K562 treated with DMSO at 1 percent for 12 hours (cell line): Measurements from ENCODE around the gene FAH. TPM values are rescaled to one million over a fixed set of nuclear protein-coding genes. Genes with fewer than 3 reads are reported as not detected.

ENCODE experiments used
- total RNA-seq: library from RNA; unstranded; fragments of 300-600 nt; gene quantifications from 2 replicates; pipeline ENCODE4 v1.2.3, GENCODE V29; 2022; ENCODE audit not compliant: insufficient read depth

The FAH gene
- total RNA-seq = 84.4 and 91.3 TPM in 2 replicates

DNA sequence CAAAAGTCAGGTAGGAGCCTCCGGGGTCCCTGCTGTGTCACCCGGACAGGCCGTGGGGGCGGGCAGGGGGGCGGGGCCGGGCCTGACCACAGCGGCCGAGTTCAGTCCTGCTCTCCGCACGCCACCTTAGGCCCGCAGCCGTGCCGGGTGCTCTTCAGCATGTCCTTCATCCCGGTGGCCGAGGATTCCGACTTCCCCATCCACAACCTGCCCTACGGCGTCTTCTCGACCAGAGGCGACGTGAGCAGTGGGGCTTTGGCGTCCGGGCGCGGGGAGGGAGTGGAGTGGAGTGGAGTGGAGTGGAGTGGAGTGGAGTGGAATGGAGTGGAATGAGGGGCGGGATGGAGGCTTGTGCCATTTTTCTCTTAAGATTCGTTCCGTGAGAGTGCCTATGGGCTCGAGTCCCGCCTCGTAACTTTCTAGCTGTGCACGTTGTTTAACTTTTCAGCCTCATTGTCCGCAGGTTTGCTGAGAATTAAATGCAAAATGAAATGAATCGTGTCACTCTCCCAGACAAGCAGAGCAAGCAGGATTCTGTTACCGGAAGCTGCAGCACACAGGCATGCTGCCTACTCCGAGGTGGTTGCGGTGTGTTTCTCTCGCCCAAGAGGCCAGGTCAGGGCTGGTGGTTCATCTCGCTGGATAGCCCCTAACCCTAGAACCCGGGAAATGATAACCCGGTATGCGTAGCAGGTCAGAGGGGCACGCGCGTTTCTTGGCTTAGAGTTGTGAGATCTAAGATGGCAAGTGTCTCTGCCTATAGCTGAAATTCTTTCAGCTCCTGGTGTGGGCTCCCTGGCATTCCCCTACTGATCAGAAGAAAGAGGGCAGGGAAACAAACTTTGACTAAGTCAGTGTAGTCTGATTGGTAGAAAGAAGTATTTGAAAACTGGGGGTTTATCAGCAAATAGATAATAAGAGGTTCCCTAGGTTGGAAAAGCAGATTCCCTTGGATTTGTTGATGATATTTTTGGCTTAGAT lies at the start of gene FAH:
Gene FAH (plus strand): TSS at position 104 of the 981 bp plus-strand sequence. CDS start 56 bp downstream, at position 160.

Other genes with a start within 250 kb of the FAH start
- gene BCL2A1, start 181.8 kb upstream of the FAH start, total RNA-seq = 0.81 TPM in 1 of 2 replicates, not detected in the other
- 65.9 and 128 TPM in 2 replicates for gene ZFAND6, start 93.3 kb upstream of the FAH start, total RNA-seq
- gene CTXND1, start 99.2 kb downstream of the FAH start, total RNA-seq = not detected in 2 replicates